ENCODE data around the gene HEXD. TPM values are rescaled to one million over a fixed set of nuclear protein-coding genes. Genes with fewer than 3 reads are reported as not detected.

The HEXD gene
- total RNA-seq, 1 experiment from 2014 or later: 30.0 TPM

DNA sequence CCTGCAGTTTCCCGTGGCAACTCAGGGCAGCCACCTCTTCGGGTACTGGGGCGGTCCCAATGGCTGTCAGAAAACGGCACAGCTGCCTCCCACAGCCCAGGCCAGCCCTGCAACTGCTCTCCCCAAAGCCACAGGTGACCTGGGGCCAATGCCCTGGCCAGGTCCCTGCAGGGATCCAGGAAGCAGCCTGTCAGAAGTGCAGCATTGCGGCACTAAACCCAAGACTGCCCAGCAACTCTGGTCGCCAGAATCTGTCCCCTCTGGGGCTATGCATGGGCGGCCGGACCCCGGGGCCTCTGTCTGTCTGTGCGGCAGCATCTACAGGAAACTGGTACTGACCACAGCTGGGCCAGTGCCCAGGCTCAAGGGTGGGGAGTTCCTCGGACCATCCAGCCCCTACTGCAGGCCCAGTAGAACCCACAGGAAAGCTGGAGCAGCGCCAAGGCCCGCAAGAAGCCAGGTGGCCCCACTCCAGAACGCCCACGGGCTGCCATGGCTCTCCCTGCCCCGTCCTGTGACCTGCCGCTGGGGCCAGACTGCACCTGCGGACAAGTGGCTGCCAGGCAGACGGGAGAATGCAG is 26.9 kb downstream of the HEXD start:
- no peak for DNase-seq
- no peaks in the 10 kb centered on the region for H3K9me2 ChIP-seq (ENCODE audit: insufficient read depth)
- H3K27me3 ChIP-seq (ENCODE audit: insufficient read depth, low read depth): no peaks in the 10 kb centered on the region
- no peaks in the 10 kb centered on the region for H3F3A ChIP-seq (ENCODE audit: insufficient read depth, low read depth)
- no peaks in the 10 kb centered on the region for H4K20me1 ChIP-seq (ENCODE audit: insufficient read depth)
- TF ChIP-seq EZH2 (IDR thresholded peaks at IDR 0.05; ENCODE audit: low read depth) (no peak), CTCF (conservative IDR thresholded peaks at IDR 0.05) (no peak)
- CTCF ChIA-PET: no interaction called here
- H3K9me3 ChIP-seq (ENCODE audit: insufficient read depth, low read depth): no peaks in the 10 kb centered on the region
- H3K79me2 ChIP-seq (ENCODE audit: low read depth): peaks cover 9% of the 10 kb centered on the region; the same call in 1 of the 2 replicates
- H2AFZ ChIP-seq: no peak overlapping the region
- POLR2A ChIA-PET (ENCODE audit: unreplicated experiment): no interaction called here
- no peaks in the 10 kb centered on the region for H3K36me3 ChIP-seq (ENCODE audit: low read depth)
- peaks cover 5% of the 10 kb centered on the region; the same call in 1 of the 2 replicates for H3K4me1 ChIP-seq (replicated peaks; ENCODE audit: insufficient read depth)
- no peak overlapping the region for H3K4me3 ChIP-seq
- intact Hi-C loops (cut with micrococcal nuclease; ENCODE audit: unreplicated experiment): no loop called here
- no peak overlapping the region for H3K27ac ChIP-seq
- BruUV-seq (replicated peaks): no TSS peak
- no peak overlapping the region for H3K4me2 ChIP-seq

GRCh38 chr17:82445542-82445941 is 27.4 kb downstream of the HEXD start:
- TF ChIP-seq CTCF (conservative IDR thresholded peaks at IDR 0.05) (no peak), EZH2 (IDR thresholded peaks at IDR 0.05; ENCODE audit: low read depth) (no peak)
- H3K9me2 ChIP-seq (ENCODE audit: insufficient read depth): no peaks in the 10 kb centered on the region
- no TSS peak for BruUV-seq (replicated peaks)
- no peak overlapping the region for H2AFZ ChIP-seq
- POLR2A ChIA-PET (ENCODE audit: unreplicated experiment): interaction anchor here (0.7 kb wide), 1 partner anchor 29 kb away, joined by 4 read pairs; no protein-coding TSS in a partner anchor
- H3F3A ChIP-seq (ENCODE audit: insufficient read depth, low read depth): no peaks in the 10 kb centered on the region
- no peaks in the 10 kb centered on the region for H3K9me3 ChIP-seq (ENCODE audit: insufficient read depth, low read depth)
- CTCF ChIA-PET: no interaction called here
- DNase-seq: no peak
- H3K27me3 ChIP-seq (ENCODE audit: insufficient read depth, low read depth): no peaks in the 10 kb centered on the region
- intact Hi-C loops (cut with micrococcal nuclease; ENCODE audit: unreplicated experiment): no loop called here
- H4K20me1 ChIP-seq (ENCODE audit: insufficient read depth): no peaks in the 10 kb centered on the region
- peaks cover 5% of the 10 kb centered on the region; the same call in 1 of the 2 replicates for H3K4me1 ChIP-seq (replicated peaks; ENCODE audit: insufficient read depth)
- no peak overlapping the region for H3K4me3 ChIP-seq
- no peak overlapping the region for H3K27ac ChIP-seq
- no peak overlapping the region for H3K4me2 ChIP-seq
- no peaks in the 10 kb centered on the region for H3K36me3 ChIP-seq (ENCODE audit: low read depth)
- H3K79me2 ChIP-seq (ENCODE audit: low read depth): peaks cover 10% of the 10 kb centered on the region; the same call in 1 of the 2 replicates

DNA sequence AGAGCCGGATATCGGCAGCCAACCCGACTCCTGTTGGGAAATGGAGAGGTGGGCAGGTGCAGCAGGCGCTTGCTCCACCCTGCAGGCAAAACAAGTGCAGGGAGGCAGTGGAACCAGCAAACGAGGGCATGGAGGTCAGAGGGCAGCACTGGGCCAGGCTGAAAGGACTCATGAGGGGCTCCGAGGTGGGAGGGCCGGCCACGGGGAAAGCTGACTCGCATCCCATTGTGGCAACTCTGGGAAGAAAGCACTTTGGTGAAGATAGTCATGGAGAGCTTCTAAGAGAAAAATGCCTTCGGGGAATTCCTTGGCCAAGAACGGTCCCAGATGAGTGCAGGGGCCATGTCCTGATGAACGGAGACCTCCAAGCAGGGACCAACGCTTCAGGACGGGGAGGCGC is 28.0 kb downstream of the HEXD start:
- ChIA-PET POLR2A (ENCODE audit: unreplicated experiment) (interaction anchor here (0.7 kb wide), 1 partner anchor 30 kb away, joined by 4 read pairs; no protein-coding TSS in a partner anchor), CTCF (no interaction called here)
- Histone ChIP-seq H3K79me2 (ENCODE audit: low read depth) (peaks cover 10% of the 10 kb centered on the region; the same call in 1 of the 2 replicates), H3K9me2 (ENCODE audit: insufficient read depth) (no peaks in the 10 kb centered on the region), H3K4me3 (no peak overlapping the region), H3F3A (ENCODE audit: insufficient read depth, low read depth) (no peaks in the 10 kb centered on the region), H2AFZ (no peak overlapping the region), H3K4me1 (replicated peaks; ENCODE audit: insufficient read depth) (peaks cover 9% of the 10 kb centered on the region; the same call in 1 of the 2 replicates), H3K4me2 (no peak overlapping the region), H4K20me1 (ENCODE audit: insufficient read depth) (no peaks in the 10 kb centered on the region), H3K36me3 (ENCODE audit: low read depth) (no peaks in the 10 kb centered on the region), H3K27me3 (ENCODE audit: insufficient read depth, low read depth) (no peaks in the 10 kb centered on the region), H3K9me3 (ENCODE audit: insufficient read depth, low read depth) (no peaks in the 10 kb centered on the region), H3K27ac (no peak overlapping the region)
- no peak for DNase-seq
- TF ChIP-seq EZH2 (IDR thresholded peaks at IDR 0.05; ENCODE audit: low read depth) (no peak), CTCF (conservative IDR thresholded peaks at IDR 0.05) (no peak)
- no TSS peak for BruUV-seq (replicated peaks)
- intact Hi-C loops (cut with micrococcal nuclease; ENCODE audit: unreplicated experiment): no loop called here
